ENCODE data around the gene DRAM1. TPM values are rescaled to one million over a fixed set of nuclear protein-coding genes. Genes with fewer than 3 reads are reported as not detected.

Gene DRAM1
- total and polyA plus RNA-seq, 10 of the 15 experiments (the other 5 are each of a cell fraction or from before 2014, with no cell fraction given), result 22.4 to 91.5 (median 41.4) TPM

DNA sequence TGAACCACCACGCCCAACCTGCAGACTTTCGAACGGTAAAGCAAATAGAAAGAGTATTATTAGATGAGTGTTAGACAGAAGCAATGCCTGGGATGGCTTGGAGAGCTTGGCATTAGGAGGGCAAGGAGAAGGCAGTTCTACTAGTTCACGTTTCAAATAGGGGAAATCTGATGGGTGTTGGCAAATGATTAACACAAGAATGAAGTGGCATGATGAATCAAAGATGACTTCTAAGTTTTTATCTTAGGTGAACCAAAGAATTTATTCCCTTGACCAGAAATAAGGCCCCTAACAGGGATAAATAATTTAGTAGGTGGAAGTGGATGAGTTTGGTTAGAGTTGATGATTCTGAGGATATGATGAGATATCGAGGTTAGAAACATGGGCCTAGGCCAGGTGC lies 38.5 kb downstream of the DRAM1 start:
- SMC1A ChIA-PET (ENCODE audit: uncharacterized antibody, unreplicated experiment), result interaction anchor here (0.6 to 8.3 kb wide), 3 partner anchors 18 to 76 kb away, joined by 3 to 98 read pairs (median 5); no protein-coding TSS in a partner anchor
- peaks cover 6% of the 10 kb centered on the region for H3K79me2 ChIP-seq (ENCODE audit: control insufficient read depth, insufficient read depth, low read length)
- H3K9ac ChIP-seq (ENCODE audit: control insufficient read depth, insufficient read depth, low read length), result no peak overlapping the region
- no peak overlapping the region for H3K27ac ChIP-seq (ENCODE audit: control insufficient read depth, insufficient read depth)
- TSS peak; percentile 33 for BruUV-seq (replicated peaks)
- no peak overlapping the region for H3K4me2 ChIP-seq (ENCODE audit: control insufficient read depth, insufficient read depth)
- in situ Hi-C loops (cut with MboI), result no loop called here
- intact Hi-C loops (cut with micrococcal nuclease; ENCODE audit: unreplicated experiment), result loop anchor here (2.0 to 5.0 kb wide), 4 partner anchors 39 to 566 kb away; partner anchors contain the start of genes DRAM1 and IGF1
- CTCF ChIA-PET, result interaction anchor here (1.0 to 1.1 kb wide), 2 partner anchors 76 to 142 kb away, joined by 3 read pairs; no protein-coding TSS in a partner anchor
- POLR2A ChIA-PET, result interaction anchor here (0.5 kb wide), 1 partner anchor 21 kb away, joined by 5 read pairs; no protein-coding TSS in a partner anchor
- no peaks in the 10 kb centered on the region for H3K9me3 ChIP-seq (replicated peaks; ENCODE audit: control insufficient read depth, insufficient read depth, low read length)
- H4K20me1 ChIP-seq (ENCODE audit: control insufficient read depth, insufficient read depth), result no peaks in the 10 kb centered on the region
- no peak overlapping the region for H3K4me3 ChIP-seq
- FAIRE-seq (no peak), DNase-seq (ENCODE audit: low read depth, low spot score) (no peak), ATAC-seq (no peak)
- H3K4me1 ChIP-seq (ENCODE audit: control insufficient read depth, insufficient read depth, low read length), result peaks cover 23% of the 10 kb centered on the region
- peaks cover 0 to 11% of the 10 kb centered on the region in 2 experiments; a peak in 2 of 4 replicates for H3K36me3 ChIP-seq (ENCODE audit: control insufficient read depth in 2 of 2, insufficient read depth in 2 of 2, low read length in 1 of 2)
- H3K27me3 ChIP-seq (replicated peaks in 1 of 2; ENCODE audit: control insufficient read depth in 2 of 2, insufficient read depth in 2 of 2, low read length in 1 of 2), result no peaks in the 10 kb centered on the region
- over 99% methylated on average over 5 of the region's 5 CpGs for WGBS (ENCODE audit: insufficient coverage, insufficient replicate concordance, low lambda C conversion rate, missing lambda C conversion rate)
- H2AFZ ChIP-seq (ENCODE audit: control insufficient read depth, low read depth, low read length), result no peak overlapping the region
- RAD21 ChIA-PET (ENCODE audit: unreplicated experiment), result no interaction called here
- TF ChIP-seq, protein P1, sequence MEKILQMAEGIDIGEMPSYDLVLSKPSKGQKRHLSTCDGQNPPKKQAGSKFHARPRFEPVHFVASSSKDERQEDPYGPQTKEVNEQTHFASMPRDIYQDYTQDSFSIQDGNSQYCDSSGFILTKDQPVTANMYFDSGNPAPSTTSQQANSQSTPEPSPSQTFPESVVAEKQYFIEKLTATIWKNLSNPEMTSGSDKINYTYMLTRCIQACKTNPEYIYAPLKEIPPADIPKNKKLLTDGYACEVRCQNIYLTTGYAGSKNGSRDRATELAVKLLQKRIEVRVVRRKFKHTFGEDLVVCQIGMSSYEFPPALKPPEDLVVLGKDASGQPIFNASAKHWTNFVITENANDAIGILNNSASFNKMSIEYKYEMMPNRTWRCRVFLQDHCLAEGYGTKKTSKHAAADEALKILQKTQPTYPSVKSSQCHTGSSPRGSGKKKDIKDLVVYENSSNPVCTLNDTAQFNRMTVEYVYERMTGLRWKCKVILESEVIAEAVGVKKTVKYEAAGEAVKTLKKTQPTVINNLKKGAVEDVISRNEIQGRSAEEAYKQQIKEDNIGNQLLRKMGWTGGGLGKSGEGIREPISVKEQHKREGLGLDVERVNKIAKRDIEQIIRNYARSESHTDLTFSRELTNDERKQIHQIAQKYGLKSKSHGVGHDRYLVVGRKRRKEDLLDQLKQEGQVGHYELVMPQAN (conservative IDR thresholded peaks at IDR 0.05), result no peak
- no peak for TF ChIP-seq ATF7 (IDR thresholded peaks at IDR 0.05; ENCODE audit: low read depth)
- no peak for TF ChIP-seq HDAC2 (IDR thresholded peaks at IDR 0.05)
- no peak for TF ChIP-seq HDGF (IDR thresholded peaks at IDR 0.05)
- TF ChIP-seq EP300 (IDR thresholded peaks at IDR 0.05; ENCODE audit: borderline replicate concordance in 1 of 2, control insufficient read depth in 1 of 2, low read depth in 2 of 2, low read length in 2 of 2), result no peak
- TF ChIP-seq, protein P2, sequence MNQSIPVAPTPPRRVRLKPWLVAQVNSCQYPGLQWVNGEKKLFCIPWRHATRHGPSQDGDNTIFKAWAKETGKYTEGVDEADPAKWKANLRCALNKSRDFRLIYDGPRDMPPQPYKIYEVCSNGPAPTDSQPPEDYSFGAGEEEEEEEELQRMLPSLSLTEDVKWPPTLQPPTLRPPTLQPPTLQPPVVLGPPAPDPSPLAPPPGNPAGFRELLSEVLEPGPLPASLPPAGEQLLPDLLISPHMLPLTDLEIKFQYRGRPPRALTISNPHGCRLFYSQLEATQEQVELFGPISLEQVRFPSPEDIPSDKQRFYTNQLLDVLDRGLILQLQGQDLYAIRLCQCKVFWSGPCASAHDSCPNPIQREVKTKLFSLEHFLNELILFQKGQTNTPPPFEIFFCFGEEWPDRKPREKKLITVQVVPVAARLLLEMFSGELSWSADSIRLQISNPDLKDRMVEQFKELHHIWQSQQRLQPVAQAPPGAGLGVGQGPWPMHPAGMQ (IDR thresholded peaks at IDR 0.05; ENCODE audit: borderline replicate concordance), result no peak
- TF ChIP-seq, protein P3, sequence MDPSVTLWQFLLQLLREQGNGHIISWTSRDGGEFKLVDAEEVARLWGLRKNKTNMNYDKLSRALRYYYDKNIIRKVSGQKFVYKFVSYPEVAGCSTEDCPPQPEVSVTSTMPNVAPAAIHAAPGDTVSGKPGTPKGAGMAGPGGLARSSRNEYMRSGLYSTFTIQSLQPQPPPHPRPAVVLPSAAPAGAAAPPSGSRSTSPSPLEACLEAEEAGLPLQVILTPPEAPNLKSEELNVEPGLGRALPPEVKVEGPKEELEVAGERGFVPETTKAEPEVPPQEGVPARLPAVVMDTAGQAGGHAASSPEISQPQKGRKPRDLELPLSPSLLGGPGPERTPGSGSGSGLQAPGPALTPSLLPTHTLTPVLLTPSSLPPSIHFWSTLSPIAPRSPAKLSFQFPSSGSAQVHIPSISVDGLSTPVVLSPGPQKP (IDR thresholded peaks at IDR 0.05; ENCODE audit: low read depth, low read length), result no peak
- TF ChIP-seq, protein P4, sequence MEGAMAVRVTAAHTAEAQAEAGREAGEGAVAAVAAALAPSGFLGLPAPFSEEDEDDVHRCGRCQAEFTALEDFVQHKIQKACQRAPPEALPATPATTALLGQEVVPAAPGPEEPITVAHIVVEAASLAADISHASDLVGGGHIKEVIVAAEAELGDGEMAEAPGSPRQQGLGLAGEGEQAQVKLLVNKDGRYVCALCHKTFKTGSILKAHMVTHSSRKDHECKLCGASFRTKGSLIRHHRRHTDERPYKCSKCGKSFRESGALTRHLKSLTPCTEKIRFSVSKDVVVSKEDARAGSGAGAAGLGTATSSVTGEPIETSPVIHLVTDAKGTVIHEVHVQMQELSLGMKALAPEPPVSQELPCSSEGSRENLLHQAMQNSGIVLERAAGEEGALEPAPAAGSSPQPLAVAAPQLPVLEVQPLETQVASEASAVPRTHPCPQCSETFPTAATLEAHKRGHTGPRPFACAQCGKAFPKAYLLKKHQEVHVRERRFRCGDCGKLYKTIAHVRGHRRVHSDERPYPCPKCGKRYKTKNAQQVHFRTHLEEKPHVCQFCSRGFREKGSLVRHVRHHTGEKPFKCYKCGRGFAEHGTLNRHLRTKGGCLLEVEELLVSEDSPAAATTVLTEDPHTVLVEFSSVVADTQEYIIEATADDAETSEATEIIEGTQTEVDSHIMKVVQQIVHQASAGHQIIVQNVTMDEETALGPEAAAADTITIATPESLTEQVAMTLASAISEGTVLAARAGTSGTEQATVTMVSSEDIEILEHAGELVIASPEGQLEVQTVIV (IDR thresholded peaks at IDR 0.05; ENCODE audit: borderline replicate concordance, partially characterized antibody), result no peak
- no peak for TF ChIP-seq PAX8 (IDR thresholded peaks at IDR 0.05)
- no peak for TF ChIP-seq EZH2 (IDR thresholded peaks at IDR 0.05; ENCODE audit: borderline replicate concordance, control insufficient read depth, low read depth, low read length)
- TF ChIP-seq GABPA (IDR thresholded peaks at IDR 0.05; ENCODE audit: low read depth), result no peak
- TF ChIP-seq BCL11A (IDR thresholded peaks at IDR 0.05; ENCODE audit: low read depth, low read length), result no peak
- no peak for TF ChIP-seq NFIC (IDR thresholded peaks at IDR 0.05; ENCODE audit: low read depth, low read length)
- TF ChIP-seq, protein P5, sequence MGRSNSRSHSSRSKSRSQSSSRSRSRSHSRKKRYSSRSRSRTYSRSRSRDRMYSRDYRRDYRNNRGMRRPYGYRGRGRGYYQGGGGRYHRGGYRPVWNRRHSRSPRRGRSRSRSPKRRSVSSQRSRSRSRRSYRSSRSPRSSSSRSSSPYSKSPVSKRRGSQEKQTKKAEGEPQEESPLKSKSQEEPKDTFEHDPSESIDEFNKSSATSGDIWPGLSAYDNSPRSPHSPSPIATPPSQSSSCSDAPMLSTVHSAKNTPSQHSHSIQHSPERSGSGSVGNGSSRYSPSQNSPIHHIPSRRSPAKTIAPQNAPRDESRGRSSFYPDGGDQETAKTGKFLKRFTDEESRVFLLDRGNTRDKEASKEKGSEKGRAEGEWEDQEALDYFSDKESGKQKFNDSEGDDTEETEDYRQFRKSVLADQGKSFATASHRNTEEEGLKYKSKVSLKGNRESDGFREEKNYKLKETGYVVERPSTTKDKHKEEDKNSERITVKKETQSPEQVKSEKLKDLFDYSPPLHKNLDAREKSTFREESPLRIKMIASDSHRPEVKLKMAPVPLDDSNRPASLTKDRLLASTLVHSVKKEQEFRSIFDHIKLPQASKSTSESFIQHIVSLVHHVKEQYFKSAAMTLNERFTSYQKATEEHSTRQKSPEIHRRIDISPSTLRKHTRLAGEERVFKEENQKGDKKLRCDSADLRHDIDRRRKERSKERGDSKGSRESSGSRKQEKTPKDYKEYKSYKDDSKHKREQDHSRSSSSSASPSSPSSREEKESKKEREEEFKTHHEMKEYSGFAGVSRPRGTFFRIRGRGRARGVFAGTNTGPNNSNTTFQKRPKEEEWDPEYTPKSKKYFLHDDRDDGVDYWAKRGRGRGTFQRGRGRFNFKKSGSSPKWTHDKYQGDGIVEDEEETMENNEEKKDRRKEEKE (IDR thresholded peaks at IDR 0.05), result no peak
